ENCODE measurements around the gene NFKBIZ.

- TF ChIP-seq ZNF274 (IDR thresholded peaks at IDR 0.05; ENCODE audit: low read depth, low read length) (no peak), SUZ12 (IDR thresholded peaks at IDR 0.05; ENCODE audit: extremely low read depth, insufficient read depth, insufficient read length) (no peak)
Measured at GRCh38 chr3:101853982-101854381, 4.7 kb downstream of the NFKBIZ start.

Data from NT2/D1 (cell line).